HG03378 (cell line): ENCODE measurements around the gene GSK3A.

ENCODE experiments used
- ATAC-seq: cut with Tn5 transposase; IDR thresholded peaks from one replicate; pipeline ENCODE4 v1.9.1; 2021; ENCODE audit warnings: mild to moderate bottlenecking, moderate library complexity; ENCODE audit not compliant: unreplicated experiment

The GSK3A gene

DNA sequence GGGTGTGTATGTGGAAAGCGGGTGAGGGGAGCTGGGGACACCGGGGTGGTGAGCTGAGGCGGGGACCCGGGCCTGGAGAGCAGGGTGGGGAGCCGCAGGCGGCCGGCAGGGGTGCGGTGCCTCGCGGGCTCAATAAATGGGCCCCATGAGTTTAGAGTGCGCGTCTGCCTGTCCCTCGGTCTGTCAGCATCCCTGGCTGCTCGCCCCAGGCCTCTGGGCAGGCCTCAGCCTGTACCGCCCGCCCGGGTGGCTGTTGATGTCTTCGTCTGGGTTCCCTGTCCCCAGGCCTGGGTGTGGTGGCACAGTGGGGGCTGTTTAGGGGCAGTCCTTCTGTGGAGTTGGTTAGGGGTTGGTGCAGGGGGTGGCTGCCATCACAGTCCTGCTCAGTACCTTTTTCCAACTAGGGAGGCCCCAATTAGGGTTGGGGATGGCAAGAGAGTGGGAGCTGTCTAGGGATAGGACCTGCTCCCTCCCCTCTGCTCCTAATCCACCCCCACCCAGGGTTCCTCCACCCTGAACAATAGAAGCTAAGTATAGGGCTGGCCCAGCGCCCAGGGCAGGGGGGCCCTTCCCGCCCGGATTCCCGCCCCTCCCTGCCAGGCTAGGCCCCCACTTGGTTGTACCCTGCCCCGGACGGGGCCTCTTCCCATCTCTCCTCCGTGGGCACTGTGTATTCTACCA lies 38.9 kb upstream of the GSK3A start:
- no peak for ATAC-seq

- ATAC-seq = no peak
Observed at GRCh38 chr19:42280815-42281145, 38.4 kb upstream of the GSK3A start.

GRCh38 chr19:42279902-42280814 lies 37.8 kb upstream of the GSK3A start:
- peak; percentile 31 for ATAC-seq

DNA sequence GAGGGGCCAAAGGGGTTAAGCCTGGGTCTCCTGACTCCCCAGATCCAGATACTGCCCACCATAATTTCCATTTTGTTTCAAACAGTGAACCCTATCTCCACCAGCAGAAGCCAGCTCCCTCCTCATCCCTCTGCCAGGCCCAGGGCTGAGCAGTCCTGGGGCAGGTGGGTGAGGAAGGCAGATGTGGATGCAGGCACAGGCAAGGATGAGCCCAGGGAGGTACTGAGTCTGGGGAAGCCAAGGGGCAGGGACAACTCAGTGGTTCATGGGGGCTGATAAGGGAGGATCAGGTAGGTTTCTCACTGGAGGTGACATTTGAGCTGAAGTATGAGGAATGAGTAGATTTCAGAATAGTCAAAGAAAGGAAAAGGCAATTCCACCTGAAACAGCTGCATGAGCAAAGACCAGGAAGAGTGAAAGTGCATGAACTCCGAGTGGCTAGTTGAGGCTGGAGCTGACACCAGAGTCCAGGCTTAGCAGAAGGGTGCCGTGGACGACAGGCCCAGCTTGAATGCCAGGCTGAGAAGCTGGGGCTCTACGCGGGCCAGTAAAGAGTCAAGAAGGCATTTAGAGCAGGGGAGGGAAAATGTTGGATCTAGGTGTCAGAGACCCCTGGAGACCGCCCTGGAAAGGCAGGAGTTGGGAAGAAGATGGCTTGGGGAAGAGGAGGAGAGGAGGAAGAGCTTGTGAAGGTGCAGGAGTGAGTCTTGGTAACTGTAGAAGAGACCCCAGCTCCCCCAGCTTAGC lies 36.9 kb upstream of the GSK3A start:
- no peak for ATAC-seq

GRCh38 chr19:42278452-42279154 lies 36.2 kb upstream of the GSK3A start:
- no peak for ATAC-seq

DNA sequence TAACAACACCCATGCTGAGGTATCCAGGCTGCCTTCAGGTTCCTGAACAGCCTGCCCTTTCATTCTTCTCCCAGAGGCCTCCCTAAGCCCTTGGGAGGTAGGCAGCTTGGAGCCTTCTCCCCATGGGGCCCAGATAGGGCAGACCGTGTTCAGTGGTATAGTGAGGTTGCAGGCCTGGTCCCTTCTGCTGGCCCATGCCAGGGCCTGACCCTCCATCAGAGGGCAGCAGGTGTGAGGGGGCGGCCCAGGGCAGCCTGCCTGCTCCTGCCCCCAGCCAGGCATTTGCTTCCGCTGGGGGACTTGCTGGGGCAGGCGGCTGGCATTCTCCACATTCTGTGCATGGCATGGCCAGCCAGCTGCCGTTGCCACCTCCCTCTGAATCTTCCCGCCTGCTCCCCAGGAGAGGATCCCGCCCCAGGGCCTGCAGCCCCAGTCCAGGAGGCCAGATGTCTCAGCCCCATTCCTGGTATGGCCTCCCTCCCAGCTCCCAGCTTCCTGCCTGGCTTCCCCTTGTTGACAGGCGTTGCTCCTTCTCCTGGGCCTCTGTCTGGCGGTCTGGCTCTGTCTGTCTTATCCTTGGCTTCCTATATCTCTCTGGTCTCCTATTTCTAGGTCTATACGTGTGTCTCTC lies 35.5 kb upstream of the GSK3A start:
- ATAC-seq = no peak

DNA sequence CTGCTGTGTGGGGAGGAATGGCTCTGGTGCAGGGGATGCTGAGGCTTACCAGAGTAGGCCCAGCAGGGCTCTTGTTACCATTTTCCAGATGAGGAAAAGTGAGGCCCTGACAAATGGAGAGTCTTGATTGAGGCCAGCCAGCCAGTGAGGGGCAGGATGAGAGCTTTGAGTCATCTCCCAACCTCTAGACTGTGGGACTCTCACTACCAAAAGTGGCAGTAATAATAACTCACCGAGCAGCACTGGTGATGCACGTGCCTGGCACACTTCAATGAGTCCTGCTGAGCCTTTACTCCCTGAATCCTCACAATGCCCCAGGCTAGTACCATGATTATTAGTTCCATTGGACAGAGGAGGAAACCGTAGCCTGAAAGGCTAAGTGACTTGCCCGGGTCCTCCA lies 34.4 kb upstream of the GSK3A start:
- no peak for ATAC-seq

- no peak for ATAC-seq
Observed at GRCh38 chr19:42276284-42276683, 33.9 kb upstream of the GSK3A start.

DNA sequence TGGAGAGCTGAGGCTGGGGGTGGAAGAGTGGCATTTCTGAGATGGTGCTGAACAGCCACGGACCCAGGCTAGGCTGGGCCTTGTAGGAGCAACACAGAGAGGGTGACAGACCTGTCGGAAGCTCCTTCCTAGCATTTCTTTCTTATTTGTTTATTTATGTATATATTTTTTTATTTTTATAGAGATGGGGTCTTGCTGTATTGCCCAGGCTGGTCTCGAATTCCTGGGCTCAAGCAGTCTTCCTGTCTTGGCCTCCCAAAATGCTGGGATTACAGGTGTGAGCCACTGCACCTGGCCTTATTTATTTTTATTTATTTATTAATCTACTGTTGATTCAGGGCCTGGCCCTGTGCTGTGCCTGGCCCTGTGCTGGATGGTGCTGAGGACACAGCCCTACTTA lies 33.1 kb upstream of the GSK3A start:
- no peak for ATAC-seq

DNA sequence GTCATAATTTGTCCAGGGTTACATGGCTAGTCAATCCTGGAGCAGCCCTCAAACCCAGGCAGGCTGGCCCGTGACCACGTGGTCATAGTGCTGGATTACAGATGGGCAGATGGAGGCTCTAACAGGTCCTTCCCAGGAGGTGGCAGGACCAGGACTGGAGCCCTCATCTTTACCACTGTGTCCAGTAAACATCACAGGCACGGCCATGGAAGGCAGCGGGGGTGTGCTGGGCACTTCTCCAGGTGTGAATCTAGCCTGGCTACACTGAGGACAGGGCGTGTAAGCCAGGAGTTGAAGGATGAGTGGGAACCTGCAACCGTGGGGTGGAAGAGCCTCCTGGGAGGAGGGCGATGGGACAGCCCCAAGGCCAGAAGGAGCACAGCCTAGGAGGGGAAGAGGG lies 32.7 kb upstream of the GSK3A start:
- ATAC-seq = no peak

DNA sequence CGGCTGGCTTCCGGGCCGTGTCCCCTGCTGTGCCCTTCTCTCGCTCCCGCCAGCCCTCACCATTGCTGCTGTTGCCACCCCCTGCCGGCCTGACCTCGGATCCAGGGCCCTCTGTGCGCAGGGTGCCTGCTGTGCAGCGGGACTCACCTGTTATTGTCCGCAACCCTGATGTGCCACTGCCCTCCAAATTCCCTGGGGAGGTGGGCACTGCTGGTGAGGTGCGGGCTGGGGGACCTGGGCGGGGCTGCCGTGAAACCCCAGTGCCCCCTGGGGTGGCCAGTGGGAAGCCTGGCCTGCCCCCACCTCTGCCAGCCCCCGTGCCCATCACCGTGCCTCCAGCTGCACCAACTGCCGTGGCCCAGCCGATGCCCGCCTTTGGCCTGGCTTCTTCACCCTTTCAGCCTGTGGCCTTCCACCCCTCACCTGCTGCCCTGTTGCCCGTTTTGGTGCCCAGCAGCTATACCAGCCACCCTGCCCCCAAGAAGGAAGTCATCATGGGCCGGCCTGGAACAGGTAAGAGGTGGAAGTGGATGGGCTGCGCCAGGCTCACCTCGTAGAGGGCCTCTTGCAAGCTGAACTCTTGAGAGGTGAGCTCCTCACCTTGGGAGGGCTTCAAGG lies 31.8 kb upstream of the GSK3A start:
- ATAC-seq = no peak

DNA sequence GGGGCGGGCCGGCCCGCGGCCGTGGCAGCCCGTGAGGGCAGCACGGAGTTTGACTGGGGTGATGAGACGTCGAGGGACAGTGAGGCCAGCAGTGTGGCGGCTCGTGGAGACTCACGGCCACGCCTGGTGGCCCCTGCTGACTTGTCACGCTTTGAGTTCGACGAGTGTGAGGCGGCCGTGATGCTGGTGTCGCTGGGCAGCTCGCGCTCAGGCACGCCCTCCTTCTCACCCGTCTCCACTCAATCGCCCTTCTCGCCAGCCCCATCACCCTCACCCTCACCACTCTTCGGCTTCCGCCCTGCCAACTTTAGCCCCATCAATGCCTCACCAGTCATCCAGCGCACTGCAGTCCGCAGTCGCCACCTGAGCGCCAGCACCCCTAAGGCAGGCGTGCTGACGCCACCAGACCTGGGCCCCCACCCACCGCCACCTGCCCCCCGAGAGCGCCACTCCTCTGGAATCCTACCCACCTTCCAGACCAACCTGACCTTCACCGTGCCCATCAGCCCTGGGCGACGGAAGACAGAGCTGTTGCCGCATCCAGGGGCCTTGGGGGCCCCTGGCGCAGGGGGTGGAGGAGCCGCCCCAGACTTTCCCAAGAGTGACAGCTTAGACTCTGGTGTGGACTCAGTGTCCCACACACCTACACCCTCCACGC lies 31.1 kb upstream of the GSK3A start:
- no peak for ATAC-seq

DNA sequence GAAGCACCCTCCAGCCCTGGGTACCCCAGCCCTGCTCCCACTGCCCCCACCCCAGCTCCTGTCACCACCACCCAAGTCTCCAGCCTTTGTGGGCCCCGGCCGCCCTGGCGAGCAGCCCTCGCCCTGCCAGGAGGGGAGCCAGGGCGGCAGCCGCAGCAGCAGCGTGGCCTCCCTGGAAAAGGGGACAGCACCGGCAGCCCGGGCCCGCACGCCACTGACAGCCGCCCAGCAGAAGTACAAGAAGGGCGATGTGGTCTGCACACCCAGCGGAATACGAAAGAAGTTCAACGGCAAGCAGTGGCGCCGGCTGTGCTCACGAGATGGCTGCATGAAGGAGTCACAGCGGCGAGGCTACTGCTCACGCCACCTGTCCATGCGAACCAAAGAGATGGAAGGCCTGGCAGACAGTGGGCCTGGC lies 30.6 kb upstream of the GSK3A start:
- ATAC-seq = no peak

GRCh38 chr19:42272535-42272897 lies 30.1 kb upstream of the GSK3A start:
- ATAC-seq = no peak

GRCh38 chr19:42271861-42272534 lies 29.6 kb upstream of the GSK3A start:
- ATAC-seq = no peak

DNA sequence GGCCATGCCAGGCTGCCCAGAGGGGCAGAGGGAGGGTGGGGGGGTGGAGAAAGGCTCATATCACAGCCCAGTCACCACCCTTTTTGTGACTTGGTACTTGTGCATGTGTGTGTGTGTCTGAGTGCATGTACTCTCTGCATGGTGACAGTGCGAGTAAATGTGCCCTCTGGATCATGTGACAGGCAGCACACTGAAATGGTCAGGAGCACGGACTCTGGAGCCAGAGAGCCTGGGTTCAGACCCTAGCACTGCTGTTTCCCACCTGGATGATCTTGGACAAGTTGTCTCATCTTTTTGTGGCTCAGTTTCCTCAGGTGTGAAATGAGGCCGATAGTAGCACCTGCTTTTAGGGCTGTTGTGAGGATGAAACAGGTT lies 28.6 kb upstream of the GSK3A start:
- ATAC-seq = no peak

DNA sequence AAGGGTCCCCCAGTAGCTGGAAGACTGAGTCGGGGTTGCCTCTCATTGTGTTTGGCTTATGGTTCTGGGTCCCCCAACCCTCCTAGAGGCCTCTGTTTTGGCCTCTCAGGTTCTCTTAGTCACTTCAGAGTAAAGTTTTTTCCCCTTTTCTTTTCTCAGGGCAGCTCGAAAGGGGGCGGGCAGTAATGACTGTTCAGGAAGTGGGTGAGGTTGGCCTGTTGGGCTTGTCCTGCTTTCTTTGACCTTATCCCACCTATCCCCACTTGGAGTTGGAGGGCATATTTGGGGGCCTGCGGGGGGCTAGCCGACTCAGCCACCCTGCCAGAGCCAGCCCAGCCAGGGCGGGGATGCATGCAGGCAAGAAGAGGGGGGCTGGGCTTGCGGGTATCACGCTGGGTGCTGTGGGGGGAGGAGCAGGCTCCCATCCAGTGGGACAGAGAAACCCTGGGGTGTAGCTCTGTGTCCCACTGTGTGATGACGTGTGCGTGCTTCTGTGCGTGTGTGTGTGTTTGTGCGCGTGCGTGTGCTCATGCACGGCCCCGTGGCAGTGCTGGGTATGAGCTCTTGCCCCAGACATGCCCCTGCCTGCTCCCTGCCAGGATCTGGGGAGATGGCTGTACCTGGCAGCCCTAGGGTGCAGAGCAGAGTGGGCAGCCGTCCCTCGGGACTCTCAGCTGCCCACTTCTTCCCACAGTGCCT lies 28.1 kb upstream of the GSK3A start:
- no peak for ATAC-seq

DNA sequence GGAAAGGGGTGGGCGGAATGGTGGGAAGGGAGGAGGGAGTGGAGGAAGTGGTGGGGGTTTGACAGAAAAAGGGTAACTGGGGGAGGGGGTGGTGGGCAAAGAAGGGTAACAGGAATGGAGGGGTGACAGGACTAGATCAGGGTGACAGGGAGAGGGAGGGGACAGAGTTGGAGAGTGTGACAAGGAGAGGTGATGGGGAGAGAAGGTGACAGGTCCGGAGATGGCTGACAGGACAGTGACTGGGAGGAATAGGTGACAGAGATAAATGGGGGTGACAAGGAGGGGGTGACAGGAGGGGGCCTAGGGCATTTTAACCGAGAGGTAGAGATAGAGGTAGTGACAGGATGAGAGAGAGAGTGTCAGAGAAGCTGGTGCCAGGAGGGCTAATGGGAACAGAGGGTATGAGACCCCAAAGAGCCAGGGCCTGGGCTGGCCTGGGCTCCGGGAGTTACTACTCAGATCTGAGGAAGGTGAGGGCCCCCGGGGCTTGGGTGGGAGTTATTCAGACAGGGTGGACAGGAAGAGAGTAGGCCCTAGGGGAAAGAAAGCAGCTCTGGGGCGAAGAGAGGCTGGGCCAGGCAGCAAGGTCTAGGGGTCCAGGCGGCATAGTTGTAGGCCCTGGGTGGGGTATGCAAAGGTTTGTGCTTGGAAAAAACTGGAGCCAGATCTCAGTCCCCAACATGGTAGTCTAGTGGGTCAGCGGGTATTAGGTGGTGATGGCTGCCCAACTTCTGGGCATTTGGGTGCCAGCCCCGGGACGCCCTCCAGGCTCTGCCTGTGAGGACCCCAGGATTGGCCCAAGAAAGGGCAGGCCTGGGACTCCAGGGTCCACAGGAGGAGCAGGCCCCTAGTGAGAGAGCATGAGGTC lies 27.3 kb upstream of the GSK3A start:
- ATAC-seq = no peak
